ENCODE measurements around the gene VKORC1L1.

VKORC1L1 gene

GRCh38 chr7:65946904-65947303 lies 74.0 kb downstream of the VKORC1L1 start:
- no peak for TF ChIP-seq CTCF (IDR thresholded peaks at IDR 0.05)
- H3K27me3 ChIP-seq, result no peaks in the 10 kb centered on the region
- H3K27ac ChIP-seq, result no peak overlapping the region
- no peaks in the 10 kb centered on the region for H3K36me3 ChIP-seq
- peaks cover 0 to 2% of the 10 kb centered on the region in 2 experiments for H3K4me1 ChIP-seq (ENCODE audit: control insufficient read depth in 1 of 2, insufficient read depth in 1 of 2, low read depth in 1 of 2, low read length in 1 of 2)
- no peak overlapping the region for H3K4me3 ChIP-seq (ENCODE audit: low read depth in 1 of 2, low read length in 1 of 2)
- no peaks in the 10 kb centered on the region for H3K9me3 ChIP-seq

DNA sequence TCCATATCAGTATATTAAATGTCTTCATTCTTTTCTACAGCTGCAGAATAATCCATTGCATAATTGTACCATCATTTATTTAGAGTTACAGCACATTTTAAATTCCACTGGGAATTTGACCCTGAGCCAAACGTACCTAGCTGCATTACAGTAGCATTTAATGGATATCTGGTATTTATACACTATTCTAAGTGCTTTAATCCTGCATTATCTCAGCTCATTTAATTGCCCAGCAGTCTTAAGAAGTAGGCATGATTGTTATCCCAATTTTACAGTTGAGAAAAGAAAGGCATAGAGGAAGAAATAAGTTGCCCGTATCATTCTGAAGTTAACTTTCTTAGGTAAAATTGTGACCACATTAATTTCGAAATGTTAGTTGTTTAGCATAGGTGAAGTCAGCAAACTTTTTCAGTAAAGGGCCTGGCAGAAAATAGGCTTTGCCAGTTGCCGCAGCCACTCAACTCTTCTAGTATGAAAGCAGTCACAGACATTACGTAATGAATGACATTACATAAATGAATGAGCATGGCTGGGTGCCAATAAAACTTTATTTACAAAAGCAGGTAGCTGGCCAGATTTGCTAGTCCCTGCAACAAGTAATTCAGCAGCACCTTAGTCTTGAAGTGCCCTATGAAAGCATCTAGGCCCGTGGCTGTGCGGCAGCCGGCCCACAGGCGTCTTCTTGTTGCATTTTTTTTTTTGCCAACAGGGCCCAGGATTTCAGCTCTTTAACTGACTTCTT lies 79.1 kb downstream of the VKORC1L1 start:
- H3K4me3 ChIP-seq (ENCODE audit: low read depth in 1 of 2, low read length in 1 of 2), result no peak overlapping the region
- no peaks in the 10 kb centered on the region for H3K9me3 ChIP-seq
- peaks cover 4 to 11% of the 10 kb centered on the region in 2 experiments for H3K4me1 ChIP-seq (ENCODE audit: control insufficient read depth in 1 of 2, insufficient read depth in 1 of 2, low read depth in 1 of 2, low read length in 1 of 2)
- H3K27me3 ChIP-seq, result no peaks in the 10 kb centered on the region
- no peak for TF ChIP-seq CTCF (IDR thresholded peaks at IDR 0.05)
- H3K36me3 ChIP-seq, result peaks cover 24% of the 10 kb centered on the region
- no peak overlapping the region for H3K27ac ChIP-seq

GRCh38 chr7:65953001-65953720 lies 80.3 kb downstream of the VKORC1L1 start:
- Histone ChIP-seq H3K4me3 (ENCODE audit: low read depth in 1 of 2, low read length in 1 of 2) (no peak overlapping the region), H3K36me3 (peaks cover 27% of the 10 kb centered on the region), H3K9me3 (no peaks in the 10 kb centered on the region), H3K27ac (peak overlapping the region; percentile 7), H3K27me3 (no peaks in the 10 kb centered on the region), H3K4me1 (ENCODE audit: control insufficient read depth in 1 of 2, insufficient read depth in 1 of 2, low read depth in 1 of 2, low read length in 1 of 2) (peaks cover 4 to 11% of the 10 kb centered on the region in 2 experiments)
- TF ChIP-seq CTCF (IDR thresholded peaks at IDR 0.05), result no peak

GRCh38 chr7:65953890-65954450 lies 81.1 kb downstream of the VKORC1L1 start:
- peaks cover 4 to 11% of the 10 kb centered on the region in 2 experiments for H3K4me1 ChIP-seq (ENCODE audit: control insufficient read depth in 1 of 2, insufficient read depth in 1 of 2, low read depth in 1 of 2, low read length in 1 of 2)
- H3K27me3 ChIP-seq, result no peaks in the 10 kb centered on the region

GRCh38 chr7:65955718-65956117 lies 82.8 kb downstream of the VKORC1L1 start:
- H3K27ac ChIP-seq, result no peak overlapping the region
- H3K4me1 ChIP-seq (ENCODE audit: control insufficient read depth in 1 of 2, insufficient read depth in 1 of 2, low read depth in 1 of 2, low read length in 1 of 2), result peaks cover 4 to 11% of the 10 kb centered on the region in 2 experiments
- TF ChIP-seq CTCF (IDR thresholded peaks at IDR 0.05), result no peak
- no peaks in the 10 kb centered on the region for H3K27me3 ChIP-seq
- peaks cover 52% of the 10 kb centered on the region for H3K36me3 ChIP-seq
- H3K4me3 ChIP-seq (ENCODE audit: low read depth in 1 of 2, low read length in 1 of 2), result no peak overlapping the region
- no peaks in the 10 kb centered on the region for H3K9me3 ChIP-seq

More at GRCh38 chr7:65953890-65954450, 81.1 kb downstream of the VKORC1L1 start:
- Histone ChIP-seq H3K36me3 (peaks cover 35% of the 10 kb centered on the region), H3K27ac (no peak overlapping the region), H3K4me3 (ENCODE audit: low read depth in 1 of 2, low read length in 1 of 2) (no peak overlapping the region), H3K9me3 (no peaks in the 10 kb centered on the region)
- TF ChIP-seq CTCF (IDR thresholded peaks at IDR 0.05), result no peak
